OCI-LY7 (cell line): ENCODE data around the gene TTC9B.

Experiments
- EZH2phosphoT487 ChIP-seq: fragments of 200-600 bp; sonication (generic); IDR thresholded peaks from 2 replicates; pipeline ENCODE4 v1.6.1; 2018; ENCODE audit warnings: low read depth, borderline replicate concordance, mild to moderate bottlenecking, mixed run types, antibody characterized with exemption, low read length, moderate library complexity, mixed read lengths
- TF ChIP-seq, protein P1 (sequence below): fragments of 200-600 bp; sonication (generic); conservative IDR thresholded peaks from 2 replicates; pipeline ENCODE4 v1.5.1; 2014; ENCODE audit warnings: mild to moderate bottlenecking, antibody characterized with exemption, low read length, moderate library complexity, mixed read lengths

DNA sequence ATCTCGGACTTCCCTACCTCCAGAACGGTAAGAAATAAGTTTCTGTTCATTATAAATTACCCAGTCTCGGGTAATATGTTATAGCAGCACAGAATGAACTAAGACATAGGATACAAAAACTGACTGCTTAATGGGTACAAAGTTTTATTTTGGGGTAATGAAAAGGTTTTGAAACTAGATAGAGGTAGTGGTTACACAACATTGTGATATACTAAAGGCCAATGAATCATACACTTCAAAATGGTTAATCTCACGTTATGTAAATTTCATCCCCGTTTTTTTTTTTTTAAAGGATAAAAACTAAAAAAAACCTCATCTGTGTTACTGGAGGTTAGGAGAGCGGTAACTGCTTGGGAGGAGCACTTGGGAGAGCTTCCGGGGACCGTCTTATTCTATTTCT lies 43.4 kb upstream of the TTC9B start:
- TF ChIP-seq, protein P1, sequence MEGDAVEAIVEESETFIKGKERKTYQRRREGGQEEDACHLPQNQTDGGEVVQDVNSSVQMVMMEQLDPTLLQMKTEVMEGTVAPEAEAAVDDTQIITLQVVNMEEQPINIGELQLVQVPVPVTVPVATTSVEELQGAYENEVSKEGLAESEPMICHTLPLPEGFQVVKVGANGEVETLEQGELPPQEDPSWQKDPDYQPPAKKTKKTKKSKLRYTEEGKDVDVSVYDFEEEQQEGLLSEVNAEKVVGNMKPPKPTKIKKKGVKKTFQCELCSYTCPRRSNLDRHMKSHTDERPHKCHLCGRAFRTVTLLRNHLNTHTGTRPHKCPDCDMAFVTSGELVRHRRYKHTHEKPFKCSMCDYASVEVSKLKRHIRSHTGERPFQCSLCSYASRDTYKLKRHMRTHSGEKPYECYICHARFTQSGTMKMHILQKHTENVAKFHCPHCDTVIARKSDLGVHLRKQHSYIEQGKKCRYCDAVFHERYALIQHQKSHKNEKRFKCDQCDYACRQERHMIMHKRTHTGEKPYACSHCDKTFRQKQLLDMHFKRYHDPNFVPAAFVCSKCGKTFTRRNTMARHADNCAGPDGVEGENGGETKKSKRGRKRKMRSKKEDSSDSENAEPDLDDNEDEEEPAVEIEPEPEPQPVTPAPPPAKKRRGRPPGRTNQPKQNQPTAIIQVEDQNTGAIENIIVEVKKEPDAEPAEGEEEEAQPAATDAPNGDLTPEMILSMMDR = no peak
- no peak for TF ChIP-seq EZH2phosphoT487
